ENCODE data around the gene PLEKHA5.
"Not testable (repeated sequence)": the region's sequence is repeated elsewhere in the genome, so short reads cannot be mapped to it uniquely, and the experiment has no call there.

Gene PLEKHA5

DNA sequence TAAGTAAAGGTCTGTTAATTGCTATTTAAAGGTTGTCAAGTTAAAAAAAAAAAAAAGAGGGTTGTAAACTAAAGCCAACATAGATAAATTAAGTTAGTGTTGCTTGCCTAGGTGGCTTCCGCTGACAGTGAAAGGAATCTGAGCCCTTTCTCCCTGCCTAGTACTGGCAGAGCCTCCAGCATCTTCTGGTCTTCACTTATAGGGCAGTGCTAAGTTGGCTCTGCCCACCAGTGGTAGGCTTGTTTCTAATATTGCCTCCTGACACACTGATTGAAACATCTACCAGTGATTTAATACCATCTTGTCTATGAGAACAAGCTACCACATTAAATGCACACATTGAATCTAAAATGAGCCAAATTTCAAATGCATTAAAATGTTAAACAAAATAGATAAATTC is 39.7 kb downstream of the PLEKHA5 start:
- no peak for DNase-seq

DNA sequence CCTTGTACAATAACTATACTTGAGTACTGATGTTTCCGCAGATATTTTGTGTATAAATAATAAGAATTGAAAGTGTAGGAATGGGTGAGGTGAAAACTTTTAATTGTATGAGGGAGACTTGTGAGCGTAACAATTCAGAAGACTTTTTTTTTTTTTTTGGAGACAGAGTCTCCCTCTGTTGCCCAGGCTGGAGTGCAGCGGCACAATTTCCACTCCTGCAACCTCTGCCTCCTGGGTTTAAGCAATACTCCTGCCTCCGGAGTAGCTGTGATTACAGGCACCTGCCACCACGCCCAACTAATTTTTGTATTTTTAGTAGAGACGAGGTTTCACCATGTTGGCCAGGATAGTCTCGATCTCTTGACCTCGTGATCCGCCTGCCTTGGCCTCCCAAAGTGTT is 40.8 kb downstream of the PLEKHA5 start:
- DNase-seq: not testable (repeated sequence)

DNA sequence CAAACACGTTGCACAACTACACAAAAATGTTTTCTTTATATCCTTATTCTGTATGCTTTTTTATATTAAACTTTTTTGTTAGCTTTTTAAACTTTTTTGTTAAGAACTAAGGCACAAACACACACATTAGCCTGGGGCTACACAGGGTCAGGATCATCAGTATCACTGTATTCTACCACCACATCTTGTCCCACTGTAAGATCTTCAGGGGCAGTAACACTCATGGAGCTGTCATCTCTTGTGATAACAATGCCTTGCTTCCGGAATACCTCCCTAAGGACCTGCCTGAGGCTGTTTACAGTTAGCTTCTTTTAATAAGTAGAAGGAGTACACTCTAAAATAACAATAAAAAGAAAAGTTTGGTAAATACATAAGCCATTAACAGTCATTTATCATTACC is 42.2 kb downstream of the PLEKHA5 start:
- DNase-seq: no peak

- no peak for DNase-seq
Measured at GRCh38 chr12:19177754-19178153, 48.2 kb downstream of the PLEKHA5 start.

DNA sequence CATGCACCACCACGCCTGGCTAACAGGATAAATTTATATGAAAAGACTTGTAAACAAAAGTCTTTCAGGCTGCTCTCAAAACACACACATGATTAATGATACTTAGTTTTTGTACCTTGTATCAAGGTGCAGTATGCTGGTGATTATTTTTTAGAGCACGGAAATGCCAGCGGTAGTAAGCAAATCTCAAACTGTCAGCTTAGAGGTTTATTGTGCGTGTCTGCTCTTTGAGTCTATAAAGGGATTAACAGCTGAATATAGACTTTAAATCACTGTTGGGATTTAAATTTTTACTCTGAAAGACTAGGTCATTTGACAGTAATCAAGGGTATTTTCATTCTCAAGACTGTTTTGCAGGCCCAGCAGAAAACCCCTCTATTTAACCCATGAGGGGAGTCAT is 50.5 kb downstream of the PLEKHA5 start:
- no peak for DNase-seq

DNA sequence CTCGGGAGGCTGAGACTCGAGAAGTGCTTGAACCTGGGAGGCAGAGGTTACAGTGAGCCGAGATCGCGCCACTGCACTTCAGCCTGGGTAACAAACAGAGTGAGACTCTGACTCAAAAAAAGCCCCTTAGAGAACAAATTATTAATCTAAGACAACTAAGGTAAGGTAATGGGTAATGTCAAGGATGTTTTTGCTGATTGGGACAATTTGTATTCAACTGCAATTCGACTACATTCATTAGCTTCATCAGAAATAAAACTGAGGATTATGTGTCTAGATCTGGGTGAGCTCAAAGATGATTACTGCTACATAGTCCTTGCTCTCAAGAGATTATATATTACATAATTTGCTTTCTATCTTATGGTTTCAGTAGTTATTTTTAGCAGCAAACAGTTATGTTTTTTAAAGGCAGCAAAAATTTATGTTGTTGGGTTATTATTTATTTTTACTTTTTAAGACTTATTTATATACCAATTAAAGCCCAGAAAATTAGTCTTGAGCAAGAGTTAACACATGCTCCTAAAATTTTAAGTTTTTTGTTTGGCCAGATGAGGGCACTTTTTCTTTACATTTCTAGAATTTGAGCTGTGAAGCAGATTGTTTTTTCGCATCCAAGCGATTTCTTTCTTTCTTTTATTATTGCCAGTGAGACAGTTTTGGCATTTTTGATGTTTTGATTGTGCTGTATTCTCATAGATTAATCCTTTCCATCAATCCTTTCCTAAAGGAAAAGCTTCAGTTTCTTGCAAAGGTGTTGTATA is 52.3 kb downstream of the PLEKHA5 start:
- DNase-seq: no peak

- DNase-seq: no peak
Measured at GRCh38 chr12:19183121-19183838, 53.7 kb downstream of the PLEKHA5 start.

- no peak for DNase-seq
Measured at GRCh38 chr12:19185262-19185929, 55.9 kb downstream of the PLEKHA5 start.

- peak; percentile 30 for DNase-seq
Measured at GRCh38 chr12:19186722-19187661, 57.5 kb downstream of the PLEKHA5 start.

DNA sequence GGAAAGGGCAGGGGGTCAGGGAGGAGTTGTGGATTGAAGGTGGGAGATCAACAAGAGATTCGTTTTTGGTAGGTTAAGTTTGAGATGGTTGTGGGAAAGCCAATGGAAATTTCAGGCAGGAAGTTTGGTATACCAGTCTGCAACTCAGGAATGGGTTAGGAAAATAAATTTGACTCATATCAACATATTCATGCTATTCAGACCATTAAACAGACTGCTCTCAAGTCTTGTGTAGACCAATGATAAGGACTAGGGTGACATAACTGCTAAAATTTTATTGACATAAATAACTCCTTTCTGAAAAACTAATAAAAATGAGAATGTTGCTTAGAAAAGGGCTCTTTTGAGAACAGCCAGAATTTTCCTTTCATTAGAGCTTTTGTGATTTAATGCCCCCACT is 60.0 kb downstream of the PLEKHA5 start:
- DNase-seq: no peak

GRCh38 chr12:19190292-19191031 is 60.9 kb downstream of the PLEKHA5 start:
- DNase-seq: no peak

DNA sequence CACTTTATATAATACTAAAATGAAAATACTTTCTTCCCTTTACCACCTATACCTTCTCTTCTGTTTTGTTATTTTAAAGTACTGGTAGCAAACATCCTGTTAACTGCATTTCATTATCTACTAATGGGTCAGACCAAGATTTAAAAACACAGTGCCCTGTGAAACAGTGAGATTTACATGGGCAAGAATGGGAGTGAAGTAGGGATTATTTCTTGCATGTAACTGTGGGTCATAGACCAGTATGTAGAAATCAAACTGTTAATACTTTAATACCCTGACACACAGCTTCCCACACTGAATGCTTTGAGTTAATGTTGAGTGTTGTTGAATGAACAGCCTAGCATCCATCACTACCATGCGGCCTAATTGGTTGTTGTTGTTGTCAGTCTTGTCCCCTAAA is 61.6 kb downstream of the PLEKHA5 start:
- no peak for DNase-seq

DNA sequence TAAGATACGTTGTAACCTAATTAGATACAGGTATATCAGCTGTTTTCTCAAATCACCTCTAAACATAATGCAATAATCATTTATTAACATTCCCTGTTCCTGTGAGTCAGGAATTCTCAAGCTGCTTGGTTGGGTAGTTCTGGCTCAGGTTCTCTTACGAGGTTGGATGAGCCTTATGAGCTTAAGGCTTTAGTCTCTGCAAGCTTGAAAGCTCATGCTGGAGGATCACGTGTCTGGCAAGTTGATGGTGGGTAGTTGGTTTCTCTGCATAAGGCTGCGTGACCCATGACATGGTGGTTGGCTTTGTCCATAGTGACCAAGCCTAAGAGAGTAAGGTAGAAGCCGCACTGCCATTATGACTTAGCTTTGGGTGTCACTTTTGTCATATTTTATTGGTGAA is 62.0 kb downstream of the PLEKHA5 start:
- DNase-seq: no peak

GRCh38 chr12:19192710-19193109 is 63.2 kb downstream of the PLEKHA5 start:
- DNase-seq: no peak

DNA sequence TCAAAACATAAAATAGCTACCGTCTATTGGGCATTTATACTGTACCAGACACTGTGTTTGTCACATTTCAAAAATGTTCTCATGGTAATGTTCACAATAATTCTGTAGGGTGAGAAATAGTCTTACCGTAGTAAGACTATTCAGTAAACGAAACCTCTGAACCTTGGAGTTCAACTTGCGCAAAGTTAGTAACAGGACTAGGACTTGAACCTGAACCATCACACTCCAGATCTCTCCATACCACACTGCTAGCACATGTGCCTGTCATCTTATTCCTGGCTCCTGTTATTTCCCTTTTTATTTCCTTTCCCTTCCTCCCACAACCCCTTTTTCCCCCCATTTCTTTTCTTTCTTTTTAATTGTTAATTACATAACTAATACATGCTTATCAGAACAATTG is 65.4 kb downstream of the PLEKHA5 start:
- no peak for DNase-seq

DNA sequence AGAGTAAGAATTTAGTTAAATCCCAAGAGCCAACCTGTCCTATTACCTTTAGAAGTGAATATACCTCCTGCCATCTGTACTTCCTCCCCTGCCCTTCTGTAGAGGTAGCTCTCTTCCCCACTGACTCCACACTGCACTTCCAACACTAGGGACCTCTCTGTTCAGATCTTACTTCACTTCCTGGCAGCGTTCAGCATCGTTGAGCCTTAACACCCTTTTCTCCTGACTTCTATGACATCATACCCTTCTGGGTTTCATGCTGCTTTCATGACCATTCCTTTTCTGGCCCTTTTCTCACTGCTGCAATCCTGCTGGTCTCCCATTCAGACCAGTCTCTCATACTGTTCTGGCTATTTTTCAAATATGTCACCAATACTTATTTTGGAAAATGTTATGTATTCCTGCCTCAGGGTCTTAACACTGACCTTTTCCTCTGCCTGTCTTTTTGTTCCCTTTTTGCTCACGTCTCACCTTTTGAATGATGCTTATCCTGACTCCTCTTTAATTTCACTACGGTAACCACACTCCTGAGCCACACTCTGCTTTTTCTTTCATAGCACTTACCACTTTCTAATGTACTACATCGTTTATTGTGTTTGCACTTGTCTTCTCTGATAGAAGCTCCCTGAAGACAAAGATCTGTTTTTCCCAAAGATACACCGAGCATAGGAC is 67.6 kb downstream of the PLEKHA5 start:
- DNase-seq: no peak

GRCh38 chr12:19198272-19198671 is 68.7 kb downstream of the PLEKHA5 start:
- no peak for DNase-seq

GRCh38 chr12:19199332-19199731 is 69.8 kb downstream of the PLEKHA5 start:
- no peak for DNase-seq

DNA sequence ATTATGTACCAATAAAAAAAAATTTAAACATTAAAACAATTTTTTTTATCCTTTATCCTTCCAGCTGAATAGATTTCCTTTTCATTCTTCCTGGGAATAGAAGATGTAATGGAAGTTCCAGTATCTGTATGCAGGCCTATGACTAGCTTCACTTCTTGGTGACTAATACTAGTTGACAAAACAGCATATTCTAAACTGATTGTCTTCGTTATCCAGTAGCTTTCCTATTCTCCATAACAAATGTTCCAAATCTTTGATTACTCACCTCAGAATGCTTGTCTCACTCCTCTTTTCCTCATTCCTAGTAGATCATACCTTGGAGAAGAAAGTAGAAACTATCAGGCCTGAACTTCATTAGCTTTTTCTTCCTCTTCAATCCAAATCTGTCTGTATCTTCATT is 70.7 kb downstream of the PLEKHA5 start:
- DNase-seq: no peak

- no peak for DNase-seq
Measured at GRCh38 chr12:19201661-19202060, 72.1 kb downstream of the PLEKHA5 start.

GRCh38 chr12:19203013-19203412 is 73.5 kb downstream of the PLEKHA5 start:
- DNase-seq: no peak
